Uterus (tissue), 2 donors: ENCODE results near the gene TINAGL1.

Source experiments
- POLR2A ChIP-seq, 2 donors: fragments of 450-650 bp; IDR thresholded peaks; one replicate each; pipeline ENCODE4 v1.6.1; 2016; ENCODE audit warnings: antibody characterized with exemption in 2 of 2, mild to moderate bottlenecking in 1 of 2, moderate library complexity in 1 of 2
- TF ChIP-seq, protein P1 (sequence below), 4 experiments: fragments of 200-600 bp in 2 of 4; fragments of 450-650 bp in 2 of 4; sonication (generic) in 2 of 4; IDR thresholded peaks; one replicate each; pipeline ENCODE4 v1.5.1; 2016 to 2019; ENCODE audit warnings: antibody characterized with exemption in 4 of 4, mild to moderate bottlenecking in 2 of 4, moderate library complexity in 1 of 4

DNA sequence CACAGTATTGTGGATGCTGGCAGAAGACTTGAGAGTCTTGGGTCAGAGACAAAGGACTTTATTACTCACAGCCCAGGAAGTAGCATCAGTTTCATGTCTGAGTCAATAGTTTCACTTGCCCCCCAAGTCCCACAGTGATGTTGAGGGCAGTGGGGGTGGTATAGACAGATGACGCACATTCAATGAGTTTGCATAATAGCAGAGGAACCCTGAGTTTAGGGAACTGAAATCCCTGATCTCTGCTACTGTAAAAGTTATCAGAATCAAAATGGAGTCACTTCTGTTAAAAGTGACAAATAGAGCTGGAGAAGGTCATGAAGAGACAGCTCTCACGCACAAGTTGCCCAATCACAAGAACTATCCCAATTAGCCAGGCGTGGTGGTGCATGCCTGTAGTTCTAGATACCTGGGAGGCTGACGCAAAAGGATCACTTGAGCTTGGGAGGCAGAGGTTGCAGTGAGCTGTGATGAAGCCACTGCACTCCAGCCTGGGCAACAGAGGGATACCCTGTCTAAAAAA is 29.7 kb downstream of the TINAGL1 start:
- TF ChIP-seq, protein P1, sequence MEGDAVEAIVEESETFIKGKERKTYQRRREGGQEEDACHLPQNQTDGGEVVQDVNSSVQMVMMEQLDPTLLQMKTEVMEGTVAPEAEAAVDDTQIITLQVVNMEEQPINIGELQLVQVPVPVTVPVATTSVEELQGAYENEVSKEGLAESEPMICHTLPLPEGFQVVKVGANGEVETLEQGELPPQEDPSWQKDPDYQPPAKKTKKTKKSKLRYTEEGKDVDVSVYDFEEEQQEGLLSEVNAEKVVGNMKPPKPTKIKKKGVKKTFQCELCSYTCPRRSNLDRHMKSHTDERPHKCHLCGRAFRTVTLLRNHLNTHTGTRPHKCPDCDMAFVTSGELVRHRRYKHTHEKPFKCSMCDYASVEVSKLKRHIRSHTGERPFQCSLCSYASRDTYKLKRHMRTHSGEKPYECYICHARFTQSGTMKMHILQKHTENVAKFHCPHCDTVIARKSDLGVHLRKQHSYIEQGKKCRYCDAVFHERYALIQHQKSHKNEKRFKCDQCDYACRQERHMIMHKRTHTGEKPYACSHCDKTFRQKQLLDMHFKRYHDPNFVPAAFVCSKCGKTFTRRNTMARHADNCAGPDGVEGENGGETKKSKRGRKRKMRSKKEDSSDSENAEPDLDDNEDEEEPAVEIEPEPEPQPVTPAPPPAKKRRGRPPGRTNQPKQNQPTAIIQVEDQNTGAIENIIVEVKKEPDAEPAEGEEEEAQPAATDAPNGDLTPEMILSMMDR (IDR thresholded peaks at IDR 0.05): no peak
- no peak for TF ChIP-seq POLR2A (IDR thresholded peaks at IDR 0.05)
